Measurements from ENCODE around the gene PI4KB. TPM values are rescaled to one million over a fixed set of nuclear protein-coding genes. Genes with fewer than 3 reads are reported as not detected.
A peak's percentile ranks its signal among the peaks of the same experiment; 100 is the strongest.

Gene PI4KB
- total and polyA plus RNA-seq, 2 of the 13 experiments (the other 11 are each of a cell fraction or from before 2014, with no cell fraction given), result 19.5 to 29.3 TPM

DNA sequence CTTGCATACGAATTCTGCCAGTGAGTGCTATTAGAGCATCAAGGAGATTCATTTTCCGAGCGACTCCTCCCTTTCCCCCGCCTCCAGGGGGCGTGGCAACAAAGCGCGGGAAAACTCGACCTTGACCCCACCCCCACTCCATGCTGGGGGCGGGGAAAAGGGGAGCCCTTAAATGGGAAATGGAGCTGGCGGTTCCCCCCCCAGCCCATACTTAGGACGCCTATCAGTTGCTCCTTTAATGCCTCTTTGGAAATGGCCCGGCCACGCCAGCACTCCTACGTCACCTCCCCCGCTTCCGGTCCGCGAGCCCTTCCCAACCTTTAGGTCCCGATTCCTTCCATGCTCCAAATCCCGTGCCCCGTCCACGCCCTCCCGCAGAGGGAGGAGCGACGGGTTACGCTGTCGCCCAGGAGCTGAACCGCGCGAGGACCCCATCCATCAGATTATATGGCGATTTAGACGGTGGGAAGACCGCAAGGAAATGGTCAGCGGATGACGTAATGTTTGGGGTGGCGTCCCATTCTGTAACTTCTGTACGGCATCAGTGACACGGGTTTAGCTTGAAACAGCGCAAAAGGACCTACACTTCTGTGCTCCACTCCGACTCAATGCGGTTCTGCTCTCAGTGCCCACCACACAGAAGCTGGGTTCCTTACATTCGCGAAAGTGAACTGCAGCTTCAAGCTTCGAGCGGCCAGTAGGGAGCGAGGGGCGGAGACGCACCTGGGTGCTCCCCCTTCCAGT is 45.8 kb downstream of the PI4KB start (continued):
- TF ChIP-seq, protein P1, sequence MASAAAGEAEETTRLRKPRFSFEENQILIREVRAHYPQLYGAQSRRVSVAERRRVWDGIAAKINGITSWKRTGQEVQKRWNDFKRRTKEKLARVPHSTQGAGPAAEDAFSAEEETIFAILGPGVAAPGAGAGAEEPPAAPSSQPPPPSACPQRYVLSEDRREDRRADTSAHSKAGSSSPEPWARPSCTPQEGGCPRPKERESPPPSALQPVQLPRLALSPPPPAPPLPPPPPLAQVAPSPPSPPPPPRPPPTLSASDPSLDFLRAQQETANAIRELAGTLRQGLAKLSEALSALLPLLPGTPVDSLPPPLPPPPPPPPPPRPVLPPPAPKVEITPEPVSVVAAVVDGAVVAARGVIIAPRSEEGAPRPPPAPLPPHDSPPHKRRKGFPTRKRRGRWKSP (CRISPR knock-in tag; IDR thresholded peaks at IDR 0.05), result peak; percentile 68; the same call in 1 of the 2 replicates
- 0 out of 2 replicates have a peak, but pooled peaks have one; percentile 66 for TF ChIP-seq SIN3A (IDR thresholded peaks at IDR 0.05; ENCODE audit: borderline replicate concordance, low read depth, low read length)
- no peak for TF ChIP-seq KLF12 (CRISPR knock-in tag; IDR thresholded peaks at IDR 0.05; ENCODE audit: borderline replicate concordance)
- peak; percentile 84; the same call in 1 of the 2 replicates for TF ChIP-seq ZNF563 (CRISPR knock-in tag; IDR thresholded peaks at IDR 0.05)
- peak; percentile 80 for TF ChIP-seq POLR2AphosphoS5 (IDR thresholded peaks at IDR 0.05; ENCODE audit: low read depth, low read length)
- TF ChIP-seq ZNF782 (CRISPR knock-in tag; IDR thresholded peaks at IDR 0.05; ENCODE audit: borderline replicate concordance), result peak; percentile 32; the same call in 1 of the 2 replicates
- peak; percentile 48; the same call in 1 of the 2 replicates for TF ChIP-seq ZNF598 (CRISPR knock-in tag; IDR thresholded peaks at IDR 0.05; ENCODE audit: borderline replicate concordance)
- TF ChIP-seq, protein P2, sequence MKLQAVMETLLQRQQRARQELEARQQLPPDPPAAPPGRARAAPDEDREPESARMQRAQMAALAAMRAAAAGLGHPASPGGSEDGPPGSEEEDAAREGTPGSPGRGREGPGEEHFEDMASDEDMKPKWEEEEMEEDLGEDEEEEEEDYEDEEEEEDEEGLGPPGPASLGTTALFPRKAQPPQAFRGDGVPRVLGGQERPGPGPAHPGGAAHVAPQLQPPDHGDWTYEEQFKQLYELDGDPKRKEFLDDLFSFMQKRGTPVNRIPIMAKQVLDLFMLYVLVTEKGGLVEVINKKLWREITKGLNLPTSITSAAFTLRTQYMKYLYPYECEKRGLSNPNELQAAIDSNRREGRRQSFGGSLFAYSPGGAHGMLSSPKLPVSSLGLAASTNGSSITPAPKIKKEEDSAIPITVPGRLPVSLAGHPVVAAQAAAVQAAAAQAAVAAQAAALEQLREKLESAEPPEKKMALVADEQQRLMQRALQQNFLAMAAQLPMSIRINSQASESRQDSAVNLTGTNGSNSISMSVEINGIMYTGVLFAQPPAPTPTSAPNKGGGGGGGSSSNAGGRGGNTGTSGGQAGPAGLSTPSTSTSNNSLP (IDR thresholded peaks at IDR 0.05; ENCODE audit: low read depth, low read length), result peak; percentile 12
- TF ChIP-seq SP5 (CRISPR knock-in tag; IDR thresholded peaks at IDR 0.05; ENCODE audit: borderline replicate concordance, low read depth), result peak; percentile 84
- 0 out of 2 replicates have a peak, but pooled peaks have one; percentile 7 for TF ChIP-seq ZNF333 (CRISPR knock-in tag; IDR thresholded peaks at IDR 0.05; ENCODE audit: borderline replicate concordance)
- peak; percentile 75; the same call in 1 of the 2 replicates for TF ChIP-seq ZNF431 (CRISPR knock-in tag; IDR thresholded peaks at IDR 0.05; ENCODE audit: borderline replicate concordance, low read depth)
- TF ChIP-seq, protein P3, sequence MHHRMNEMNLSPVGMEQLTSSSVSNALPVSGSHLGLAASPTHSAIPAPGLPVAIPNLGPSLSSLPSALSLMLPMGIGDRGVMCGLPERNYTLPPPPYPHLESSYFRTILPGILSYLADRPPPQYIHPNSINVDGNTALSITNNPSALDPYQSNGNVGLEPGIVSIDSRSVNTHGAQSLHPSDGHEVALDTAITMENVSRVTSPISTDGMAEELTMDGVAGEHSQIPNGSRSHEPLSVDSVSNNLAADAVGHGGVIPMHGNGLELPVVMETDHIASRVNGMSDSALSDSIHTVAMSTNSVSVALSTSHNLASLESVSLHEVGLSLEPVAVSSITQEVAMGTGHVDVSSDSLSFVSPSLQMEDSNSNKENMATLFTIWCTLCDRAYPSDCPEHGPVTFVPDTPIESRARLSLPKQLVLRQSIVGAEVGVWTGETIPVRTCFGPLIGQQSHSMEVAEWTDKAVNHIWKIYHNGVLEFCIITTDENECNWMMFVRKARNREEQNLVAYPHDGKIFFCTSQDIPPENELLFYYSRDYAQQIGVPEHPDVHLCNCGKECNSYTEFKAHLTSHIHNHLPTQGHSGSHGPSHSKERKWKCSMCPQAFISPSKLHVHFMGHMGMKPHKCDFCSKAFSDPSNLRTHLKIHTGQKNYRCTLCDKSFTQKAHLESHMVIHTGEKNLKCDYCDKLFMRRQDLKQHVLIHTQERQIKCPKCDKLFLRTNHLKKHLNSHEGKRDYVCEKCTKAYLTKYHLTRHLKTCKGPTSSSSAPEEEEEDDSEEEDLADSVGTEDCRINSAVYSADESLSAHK (CRISPR knock-in tag; IDR thresholded peaks at IDR 0.05; ENCODE audit: borderline replicate concordance), result 0 out of 2 replicates have a peak, but pooled peaks have one; percentile 37
- peak; percentile 38; the same call in 1 of the 2 replicates for TF ChIP-seq CHD2 (IDR thresholded peaks at IDR 0.05; ENCODE audit: low read depth, low read length)
- TF ChIP-seq YEATS4 (CRISPR knock-in tag; IDR thresholded peaks at IDR 0.05; ENCODE audit: borderline replicate concordance), result peak; percentile 75; the same call in 1 of the 2 replicates
- peak; percentile 71 to 87 for TF ChIP-seq POLR2A (IDR thresholded peaks at IDR 0.05; ENCODE audit: insufficient read depth in 1 of 2, low read depth in 2 of 2, low read length in 2 of 2)
- TF ChIP-seq, protein P4, sequence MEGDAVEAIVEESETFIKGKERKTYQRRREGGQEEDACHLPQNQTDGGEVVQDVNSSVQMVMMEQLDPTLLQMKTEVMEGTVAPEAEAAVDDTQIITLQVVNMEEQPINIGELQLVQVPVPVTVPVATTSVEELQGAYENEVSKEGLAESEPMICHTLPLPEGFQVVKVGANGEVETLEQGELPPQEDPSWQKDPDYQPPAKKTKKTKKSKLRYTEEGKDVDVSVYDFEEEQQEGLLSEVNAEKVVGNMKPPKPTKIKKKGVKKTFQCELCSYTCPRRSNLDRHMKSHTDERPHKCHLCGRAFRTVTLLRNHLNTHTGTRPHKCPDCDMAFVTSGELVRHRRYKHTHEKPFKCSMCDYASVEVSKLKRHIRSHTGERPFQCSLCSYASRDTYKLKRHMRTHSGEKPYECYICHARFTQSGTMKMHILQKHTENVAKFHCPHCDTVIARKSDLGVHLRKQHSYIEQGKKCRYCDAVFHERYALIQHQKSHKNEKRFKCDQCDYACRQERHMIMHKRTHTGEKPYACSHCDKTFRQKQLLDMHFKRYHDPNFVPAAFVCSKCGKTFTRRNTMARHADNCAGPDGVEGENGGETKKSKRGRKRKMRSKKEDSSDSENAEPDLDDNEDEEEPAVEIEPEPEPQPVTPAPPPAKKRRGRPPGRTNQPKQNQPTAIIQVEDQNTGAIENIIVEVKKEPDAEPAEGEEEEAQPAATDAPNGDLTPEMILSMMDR (CRISPR knock-in tag; IDR thresholded peaks at IDR 0.05), result 0 out of 2 replicates have a peak, but pooled peaks have one; percentile 27
- TF ChIP-seq IKZF4 (CRISPR knock-in tag; IDR thresholded peaks at IDR 0.05; ENCODE audit: borderline replicate concordance, low read depth, not compliant biosample characterization), result peak; percentile 29
- TF ChIP-seq, protein P5, sequence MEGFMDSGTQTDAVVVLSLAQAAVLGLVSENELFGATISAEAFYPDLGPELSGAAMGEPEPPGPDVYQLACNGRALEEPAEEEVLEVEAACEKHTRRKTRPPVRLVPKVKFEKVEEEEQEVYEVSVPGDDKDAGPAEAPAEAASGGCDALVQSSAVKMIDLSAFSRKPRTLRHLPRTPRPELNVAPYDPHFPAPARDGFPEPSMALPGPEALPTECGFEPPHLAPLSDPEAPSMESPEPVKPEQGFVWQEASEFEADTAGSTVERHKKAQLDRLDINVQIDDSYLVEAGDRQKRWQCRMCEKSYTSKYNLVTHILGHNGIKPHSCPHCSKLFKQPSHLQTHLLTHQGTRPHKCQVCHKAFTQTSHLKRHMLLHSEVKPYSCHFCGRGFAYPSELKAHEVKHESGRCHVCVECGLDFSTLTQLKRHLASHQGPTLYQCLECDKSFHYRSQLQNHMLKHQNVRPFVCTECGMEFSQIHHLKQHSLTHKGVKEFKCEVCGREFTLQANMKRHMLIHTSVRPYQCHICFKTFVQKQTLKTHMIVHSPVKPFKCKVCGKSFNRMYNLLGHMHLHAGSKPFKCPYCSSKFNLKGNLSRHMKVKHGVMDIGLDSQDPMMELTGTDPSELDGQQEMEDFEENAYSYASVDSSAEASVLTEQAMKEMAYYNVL (CRISPR knock-in tag; IDR thresholded peaks at IDR 0.05; ENCODE audit: borderline replicate concordance), result 0 out of 2 replicates have a peak, but pooled peaks have one; percentile 7

All from HepG2 (cell line).